A549 treated with AZD9567 at 1 μM for 4 hours (cell line): ENCODE measurements around the gene RNF150. TPM values are rescaled to one million over a fixed set of nuclear protein-coding genes. Genes with fewer than 3 reads are reported as not detected.

Experiments
- total RNA-seq: library from RNA; stranded (reverse); fragments of 200-300 nt; extraction: Qiagen RNA extraction; gene quantifications from 5 replicates; pipeline ENCODE4 v1.2.3, GENCODE V29; 2022; ENCODE audit not compliant: insufficient read depth

Gene RNF150
- 0.20 to 0.31 TPM (median 0.24 TPM) in 4 of 5 replicates, not detected in the other for total RNA-seq

GRCh38 chr4:141133146-141133998, at the start of gene RNF150:
Gene RNF150, minus strand, starts transcription at chr4:141133469.

Other genes with a start within 250 kb of the RNF150 start
- 25.6 to 46.5 TPM (median 26.3 TPM) in 5 replicates for gene ZNF330, start 87.4 kb upstream of the RNF150 start, total RNA-seq